Astrocyte (in vitro differentiated cells and primary cell): ENCODE data around the gene PSMA7.

Experiments
- EZH2 ChIP-seq: IDR thresholded peaks from 2 replicates; pipeline ENCODE4 v1.6.1; 2012; ENCODE audit warnings: mild to moderate bottlenecking, low read length, inconsistent platforms; ENCODE audit not compliant: insufficient read depth
- TF ChIP-seq, protein P1 (sequence below): IDR thresholded peaks from 2 replicates; pipeline ENCODE4 v1.5.1; 2011; ENCODE audit warnings: low read depth, mild to moderate bottlenecking, inconsistent platforms, low read length, moderate library complexity; ENCODE audit not compliant: insufficient read depth

DNA sequence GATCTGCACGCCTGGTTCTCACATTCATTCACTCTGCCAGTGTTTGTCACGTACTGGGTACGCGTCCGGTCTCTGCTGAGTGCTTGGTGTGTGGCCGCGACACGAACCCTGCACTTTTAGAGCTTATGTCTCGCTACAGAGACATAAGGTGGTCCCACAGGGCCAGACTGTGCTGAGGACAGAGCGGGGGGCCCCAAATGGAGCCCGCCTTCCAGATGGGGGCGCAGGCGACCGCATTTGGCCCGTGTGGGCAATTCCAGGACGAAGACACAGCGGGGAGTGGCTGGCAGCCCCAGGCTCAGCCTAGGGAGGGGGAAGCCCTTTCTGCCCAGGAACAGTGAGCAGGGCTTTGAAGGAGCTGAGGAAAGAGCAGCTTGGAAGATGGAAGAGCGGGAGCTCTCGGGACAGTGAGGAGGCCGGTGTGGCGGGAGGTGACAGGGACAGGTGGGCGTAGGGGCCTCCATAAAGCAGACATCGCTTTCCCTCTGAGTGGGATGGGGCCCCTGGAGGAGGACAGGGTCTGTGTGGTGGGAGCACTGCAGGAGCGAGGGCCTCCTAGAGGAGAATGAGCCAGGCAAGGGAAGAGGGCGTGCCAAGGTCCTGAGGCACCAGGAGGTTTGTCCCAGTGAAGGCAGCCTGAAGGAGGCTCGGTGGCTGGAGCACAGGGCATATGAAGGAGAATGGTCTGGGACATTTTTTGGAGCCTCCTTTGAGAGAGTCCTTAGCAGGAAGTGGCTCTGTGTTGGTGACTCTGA is 31.9 kb upstream of the PSMA7 start:
- TF ChIP-seq, protein P1, sequence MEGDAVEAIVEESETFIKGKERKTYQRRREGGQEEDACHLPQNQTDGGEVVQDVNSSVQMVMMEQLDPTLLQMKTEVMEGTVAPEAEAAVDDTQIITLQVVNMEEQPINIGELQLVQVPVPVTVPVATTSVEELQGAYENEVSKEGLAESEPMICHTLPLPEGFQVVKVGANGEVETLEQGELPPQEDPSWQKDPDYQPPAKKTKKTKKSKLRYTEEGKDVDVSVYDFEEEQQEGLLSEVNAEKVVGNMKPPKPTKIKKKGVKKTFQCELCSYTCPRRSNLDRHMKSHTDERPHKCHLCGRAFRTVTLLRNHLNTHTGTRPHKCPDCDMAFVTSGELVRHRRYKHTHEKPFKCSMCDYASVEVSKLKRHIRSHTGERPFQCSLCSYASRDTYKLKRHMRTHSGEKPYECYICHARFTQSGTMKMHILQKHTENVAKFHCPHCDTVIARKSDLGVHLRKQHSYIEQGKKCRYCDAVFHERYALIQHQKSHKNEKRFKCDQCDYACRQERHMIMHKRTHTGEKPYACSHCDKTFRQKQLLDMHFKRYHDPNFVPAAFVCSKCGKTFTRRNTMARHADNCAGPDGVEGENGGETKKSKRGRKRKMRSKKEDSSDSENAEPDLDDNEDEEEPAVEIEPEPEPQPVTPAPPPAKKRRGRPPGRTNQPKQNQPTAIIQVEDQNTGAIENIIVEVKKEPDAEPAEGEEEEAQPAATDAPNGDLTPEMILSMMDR: no peak
- no peak for TF ChIP-seq EZH2
